Pulmonary artery endothelial cell (primary cell): ENCODE measurements around the gene SLC6A13. TPM values are rescaled to one million over a fixed set of nuclear protein-coding genes. Genes with fewer than 3 reads are reported as not detected.
"Not testable (repeated sequence)": the region's sequence is repeated elsewhere in the genome, so short reads cannot be mapped to it uniquely, and the experiment has no call there.

Source experiments
- DNase-seq: peaks from one replicate; pipeline ENCODE4 v3.0.0-alpha.2; 2011; ENCODE audit warnings: low read depth, low spot score
- total RNA-seq: library from RNA; depleted of rRNA; stranded (reverse); fragments of >200 nt; gene quantifications from 2 replicates; pipeline ENCODE4 v1.2.3, GENCODE V29; 2014

The SLC6A13 gene
- total RNA-seq, 1 donor from 2014 or later = not detected

- DNase-seq = no peak
Observed at GRCh38 chr12:265096-265495, 2.5 kb upstream of the SLC6A13 start.

DNA sequence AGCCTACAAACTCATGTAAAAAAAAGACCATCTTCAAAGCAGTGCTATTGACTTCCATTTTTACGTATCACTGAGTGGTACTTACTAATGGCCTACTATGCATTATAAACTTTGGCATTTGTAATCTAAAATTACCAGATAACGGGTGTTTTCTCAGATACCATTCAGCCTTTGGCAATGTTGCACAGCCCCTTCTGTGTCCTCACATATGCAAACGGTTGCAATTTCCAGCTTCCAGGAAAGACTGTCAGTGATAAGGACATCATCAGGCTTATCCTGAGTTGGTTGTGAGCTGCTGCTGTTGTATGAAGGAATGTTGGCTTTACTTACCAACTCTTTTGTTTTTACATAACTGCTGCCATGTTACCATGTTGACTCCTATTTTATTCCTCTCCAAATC lies 1.6 kb upstream of the SLC6A13 start:
- no peak for DNase-seq

DNA sequence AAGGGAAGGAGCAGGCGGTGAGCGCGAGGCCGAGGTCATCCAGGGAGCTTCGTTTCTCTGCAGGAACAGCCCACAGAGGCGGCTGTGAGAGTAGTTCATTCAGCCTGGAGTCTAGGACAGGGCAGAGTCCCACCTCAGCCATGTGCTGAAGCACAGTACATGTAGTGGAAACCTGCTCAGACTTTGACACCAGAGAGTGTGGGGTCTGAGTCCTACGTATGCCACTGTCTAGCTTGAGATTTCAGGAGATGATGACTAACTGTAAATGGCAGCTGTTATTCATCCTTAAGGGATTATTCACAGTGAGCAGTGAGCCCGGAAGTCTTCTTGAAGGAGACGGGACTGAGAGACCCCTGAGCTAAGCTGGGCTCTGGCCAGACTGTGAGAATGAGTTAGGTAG lies 938 bp upstream of the SLC6A13 start:
- no peak for DNase-seq

DNA sequence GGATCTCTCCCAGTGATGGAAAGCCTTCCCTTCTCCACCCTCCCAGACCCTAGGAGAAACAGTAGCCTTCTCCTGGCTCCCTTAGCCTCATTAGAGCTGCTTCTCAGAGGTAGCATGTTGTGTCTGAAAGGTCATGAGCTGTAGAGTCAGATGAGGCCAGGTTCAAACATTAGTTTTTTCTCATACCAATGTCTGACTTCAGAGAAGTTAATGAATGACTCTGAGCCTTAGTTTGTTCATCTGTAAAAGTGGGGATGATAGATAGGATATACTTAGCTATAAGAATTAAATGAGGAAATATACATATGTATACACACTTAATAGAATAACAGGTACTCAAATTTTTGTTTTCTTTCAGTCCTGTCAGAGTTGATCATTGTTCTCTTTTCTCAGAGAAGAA lies 523 bp downstream of the SLC6A13 start:
- no peak for DNase-seq

- no peak for DNase-seq
Observed at GRCh38 chr12:257521-258321, 4.9 kb downstream of the SLC6A13 start.

DNA sequence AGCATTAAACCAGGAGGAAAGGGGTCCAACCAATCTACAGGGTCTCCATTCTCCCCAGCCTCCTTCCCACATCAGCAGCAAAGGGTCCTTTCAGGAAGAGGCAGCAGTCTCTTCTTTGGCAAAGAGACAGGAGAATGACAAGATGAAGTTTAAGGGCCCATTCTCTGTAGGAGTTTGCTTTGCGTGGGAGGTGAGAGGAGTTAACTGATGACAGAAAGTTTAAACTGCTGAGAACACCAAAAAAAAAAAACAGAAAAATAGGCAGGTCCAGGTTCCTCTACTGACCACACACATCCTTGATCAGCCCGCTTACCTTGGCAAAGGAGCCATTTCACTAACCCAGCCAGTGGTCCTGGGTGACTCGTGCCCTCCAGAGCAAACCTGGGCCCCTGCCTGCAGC lies 5.7 kb downstream of the SLC6A13 start:
- no peak for DNase-seq

DNA sequence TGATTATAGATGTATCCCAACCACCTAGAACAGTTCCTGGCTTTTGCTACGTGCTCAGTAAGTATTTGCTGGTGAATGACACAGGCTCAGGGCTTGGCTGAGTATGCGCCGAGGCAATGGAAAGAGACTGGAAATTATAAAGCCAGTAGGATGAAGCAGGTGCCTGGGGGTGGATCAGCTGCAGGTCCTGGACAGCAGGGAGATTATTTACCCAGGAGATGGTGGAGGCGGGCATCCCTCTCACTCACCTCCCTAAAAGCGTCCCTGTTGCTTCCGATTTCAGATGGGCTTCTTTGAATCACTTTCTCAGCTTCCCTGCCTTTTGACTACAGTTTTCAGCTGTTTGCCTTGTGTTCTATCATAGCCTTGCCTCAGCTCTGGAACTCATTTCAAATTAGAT lies 6.4 kb downstream of the SLC6A13 start:
- DNase-seq = no peak

DNA sequence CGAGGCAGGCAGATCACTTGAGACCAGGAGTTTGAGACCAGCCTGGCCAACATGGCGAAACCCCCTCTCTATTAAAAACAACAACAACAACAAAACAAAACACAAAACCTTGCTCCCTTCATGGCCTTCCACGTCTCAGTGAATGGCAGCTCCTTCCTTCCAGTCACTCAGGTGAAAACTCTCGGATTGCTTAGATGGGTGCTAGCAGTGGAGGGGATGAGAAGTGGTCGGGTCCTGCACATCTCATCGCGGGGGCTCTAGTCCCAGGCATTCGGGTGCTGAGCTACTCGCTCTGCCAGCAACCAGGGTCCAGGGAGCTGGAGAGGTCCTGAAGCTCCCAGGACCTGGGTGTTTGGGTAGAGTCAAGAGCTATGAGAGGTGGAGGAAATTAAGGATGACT lies 7.7 kb downstream of the SLC6A13 start:
- no peak for DNase-seq

DNA sequence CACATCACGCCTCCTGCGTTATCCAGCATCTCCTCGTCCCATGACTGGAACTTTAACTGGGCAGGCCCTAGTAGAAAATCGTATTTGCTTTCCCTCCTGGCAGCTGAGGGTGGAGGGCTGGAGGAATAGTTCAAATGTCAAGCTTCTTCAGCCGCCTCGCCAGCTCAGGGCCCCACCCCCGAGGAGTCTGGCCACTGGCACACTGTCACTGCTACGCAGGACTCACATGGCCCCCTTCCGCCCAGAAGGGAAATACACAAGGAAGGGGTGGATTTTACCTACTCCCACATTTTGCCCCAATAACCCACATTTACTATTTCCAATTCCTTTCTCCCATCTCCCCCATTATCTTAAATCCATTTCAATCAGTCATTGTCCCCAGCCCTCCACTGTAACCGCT lies 8.6 kb downstream of the SLC6A13 start:
- DNase-seq = no peak

DNA sequence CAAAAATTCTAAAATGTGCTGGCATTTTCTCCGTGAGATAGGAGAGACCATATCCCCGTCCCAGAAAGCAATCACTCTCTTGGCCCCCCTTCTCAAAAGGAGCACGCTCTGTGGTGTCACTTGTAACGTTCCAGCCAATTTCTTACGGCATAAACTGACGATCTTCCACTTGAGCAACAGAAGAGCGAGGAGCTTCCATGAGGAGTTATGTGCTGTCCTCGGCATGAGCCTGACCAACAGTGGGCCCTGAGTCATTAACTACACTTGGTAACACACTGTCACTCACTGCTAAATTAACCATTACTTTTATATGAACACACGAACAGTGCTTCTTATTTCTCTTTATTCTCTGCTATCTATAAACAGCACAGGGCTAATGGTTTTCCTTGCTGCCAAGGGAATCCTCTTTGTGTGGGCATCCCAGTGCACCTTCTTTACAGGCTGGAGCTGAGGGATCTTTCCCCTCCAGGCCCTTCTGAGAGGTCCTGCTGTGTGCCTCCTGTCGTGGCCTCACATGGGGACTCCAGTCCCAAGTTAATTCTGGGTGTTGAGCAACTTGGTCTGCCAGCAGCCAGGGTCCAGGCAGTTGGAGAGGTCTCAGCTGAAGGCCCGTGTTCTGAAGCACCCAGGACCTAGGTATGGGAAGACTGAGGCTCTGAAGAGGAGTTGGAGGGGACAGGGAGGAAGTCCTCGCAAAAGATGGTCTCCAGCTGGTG lies 9.4 kb downstream of the SLC6A13 start:
- DNase-seq = no peak

GRCh38 chr12:252636-253035 lies 10.0 kb downstream of the SLC6A13 start:
- DNase-seq = no peak

- no peak for DNase-seq
Observed at GRCh38 chr12:247271-247670, 15.4 kb downstream of the SLC6A13 start.

GRCh38 chr12:243381-243780 lies 19.3 kb downstream of the SLC6A13 start:
- DNase-seq = no peak

DNA sequence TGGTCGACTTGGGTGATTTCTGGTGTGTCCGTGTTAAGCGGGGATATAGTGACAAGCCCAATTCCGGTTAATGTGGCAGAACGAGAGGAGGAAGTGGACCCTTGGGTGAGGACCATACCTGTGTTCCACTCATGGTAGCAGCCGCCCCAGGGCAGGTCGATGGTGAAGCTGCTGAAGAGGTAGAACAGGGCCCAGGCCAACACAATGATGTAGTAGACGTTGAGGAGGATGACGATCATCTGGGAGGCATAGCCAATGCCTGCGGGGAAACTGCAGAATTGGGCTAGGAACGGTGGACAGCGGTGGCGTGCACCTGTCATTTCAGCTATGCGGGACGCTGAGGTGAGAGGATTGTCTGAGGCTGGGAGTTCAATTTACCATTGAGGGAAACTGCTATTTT lies 20.1 kb downstream of the SLC6A13 start:
- DNase-seq = no peak

DNA sequence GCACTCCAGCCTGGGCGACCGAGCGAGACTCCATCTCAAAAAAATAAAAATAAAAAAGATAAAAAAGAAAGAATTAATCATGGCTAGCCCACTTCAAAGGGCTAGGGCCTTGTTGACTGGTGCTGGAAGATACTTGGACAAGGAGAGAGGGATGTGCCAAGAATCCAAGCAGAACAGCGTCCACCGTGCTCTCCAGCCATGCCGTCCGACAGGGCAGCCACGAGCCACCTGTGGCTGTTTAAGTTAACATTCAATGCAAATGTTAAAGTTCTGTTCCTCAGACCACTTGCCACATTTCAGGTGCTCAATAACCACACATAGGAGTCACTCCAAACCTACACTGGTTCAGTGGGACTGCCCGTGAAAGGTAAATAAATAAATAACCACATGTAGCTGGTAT lies 21.4 kb downstream of the SLC6A13 start:
- DNase-seq = no peak

DNA sequence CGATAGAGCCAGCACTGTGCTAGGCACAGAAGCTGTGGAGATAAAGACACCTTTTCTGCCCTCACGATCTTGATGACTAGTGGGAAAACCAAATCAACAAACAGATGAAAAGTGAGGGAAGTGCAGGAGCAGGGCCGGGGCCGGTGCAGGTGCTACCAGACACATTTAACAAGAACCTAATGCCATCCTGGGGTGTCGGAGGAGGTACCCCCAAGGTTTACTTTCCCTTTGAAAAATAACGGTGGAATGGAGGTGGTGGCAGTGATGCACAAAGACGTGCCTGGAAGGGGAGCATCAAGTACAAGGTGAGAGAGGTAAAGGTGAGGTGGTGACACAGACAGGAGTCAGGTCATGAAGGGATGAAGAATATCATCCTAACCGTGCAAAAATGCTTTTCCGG lies 22.1 kb downstream of the SLC6A13 start:
- DNase-seq = no peak

DNA sequence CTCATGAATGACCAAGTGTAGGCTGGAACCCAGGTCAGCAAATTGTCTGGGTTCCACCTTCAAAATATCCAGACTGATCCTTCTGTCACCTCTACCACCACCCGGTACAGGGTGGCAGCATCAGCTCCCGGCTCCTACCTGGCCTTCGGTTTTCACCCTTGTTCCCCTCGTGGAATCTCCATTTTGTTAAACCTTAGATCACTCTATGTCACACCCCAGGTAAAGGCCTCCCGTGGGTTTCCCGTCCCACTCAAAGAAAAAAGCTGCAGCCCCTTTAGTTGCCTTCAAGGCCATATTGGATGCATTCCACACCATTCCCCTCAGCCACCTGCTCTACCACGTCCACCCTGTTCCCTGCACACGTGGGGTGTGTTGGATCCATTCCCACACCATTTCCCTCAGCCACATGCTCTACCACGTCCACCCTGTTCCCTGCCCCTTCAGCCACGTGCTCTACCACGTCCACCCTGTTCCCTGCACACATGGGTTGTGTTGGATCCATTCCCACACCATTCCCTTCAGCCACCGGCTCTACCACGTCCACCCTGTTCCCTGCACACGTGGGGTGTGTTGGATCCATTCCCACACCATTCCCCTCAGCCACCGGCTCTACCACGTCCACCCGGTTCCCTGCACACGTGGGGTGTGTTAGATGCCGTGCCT lies 23.8 kb downstream of the SLC6A13 start:
- no peak for DNase-seq

- no peak for DNase-seq
Observed at GRCh38 chr12:238116-238515, 24.5 kb downstream of the SLC6A13 start.

DNA sequence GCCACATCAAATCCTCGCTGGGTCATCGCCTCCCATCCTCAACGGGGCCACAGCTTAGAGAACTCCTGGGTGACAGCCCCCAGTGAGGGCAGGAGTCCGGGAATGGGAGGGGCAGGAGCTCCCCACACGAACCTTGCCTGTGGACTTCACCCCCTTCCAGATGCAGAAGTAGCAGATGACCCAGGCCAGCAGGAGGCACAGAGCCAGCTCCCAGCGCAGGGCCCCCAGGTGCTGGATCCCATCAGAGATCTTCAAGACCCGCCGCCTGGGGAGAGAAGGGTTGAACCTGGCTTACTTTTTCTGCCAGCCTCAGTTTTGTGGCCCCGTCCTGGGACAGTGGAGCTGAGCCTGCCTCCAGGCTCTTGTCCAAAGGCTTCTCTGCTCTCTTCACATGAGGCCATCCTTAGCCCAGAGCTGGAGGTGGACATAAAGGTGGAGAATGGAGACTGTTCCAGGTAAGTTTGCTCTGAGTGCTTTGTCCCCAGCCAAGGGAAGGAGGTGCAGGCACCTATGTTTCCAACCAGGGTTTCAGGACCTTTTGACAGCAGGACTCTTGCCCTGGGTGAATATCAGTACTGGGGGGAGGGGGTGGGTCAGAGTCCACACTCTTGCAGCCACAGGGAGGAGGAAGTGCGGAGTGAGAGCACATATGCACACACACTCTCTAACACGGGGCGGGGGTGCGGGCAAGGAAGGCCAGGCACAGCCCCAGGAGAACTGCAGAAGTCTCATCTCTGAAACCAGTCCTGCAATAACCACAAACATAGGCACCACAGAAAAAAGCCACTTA lies 25.4 kb downstream of the SLC6A13 start:
- DNase-seq = no peak

GRCh38 chr12:236445-236844 lies 26.2 kb downstream of the SLC6A13 start:
- DNase-seq = no peak

DNA sequence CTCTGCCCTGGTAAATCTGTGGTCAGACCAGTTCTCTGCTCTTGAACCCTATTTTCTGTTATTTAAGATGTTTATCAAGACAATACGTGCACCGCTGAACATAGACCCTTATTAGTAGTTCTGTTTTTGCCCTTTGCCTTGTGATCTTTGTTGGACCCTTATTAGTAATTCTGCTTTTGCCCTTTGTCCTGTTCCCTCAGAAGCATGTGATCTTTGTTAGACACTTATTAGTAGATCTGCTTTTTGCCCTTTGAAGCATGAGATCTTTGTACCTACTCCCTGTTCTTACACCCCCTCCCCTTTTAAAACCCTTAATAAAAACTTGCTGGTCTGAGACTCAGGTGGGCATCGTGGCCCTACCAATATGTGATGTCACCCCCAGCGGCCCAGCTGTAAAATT lies 26.7 kb downstream of the SLC6A13 start:
- not testable (repeated sequence) for DNase-seq
